NB4 (cell line): Measurements from ENCODE around the gene CAMTA1.

Source experiments
- POLR2A ChIP-seq: IDR thresholded peaks from 2 replicates; pipeline ENCODE4 v1.6.1; 2011; ENCODE audit warnings: mild to moderate bottlenecking; ENCODE audit not compliant: insufficient read length; ENCODE audit errors: extremely low read depth
- TF ChIP-seq, protein P1 (sequence below): IDR thresholded peaks from one replicate; pipeline ENCODE4 v1.5.1; 2012; ENCODE audit warnings: low read depth, low read length
- TF ChIP-seq, protein P2 (sequence below): IDR thresholded peaks from 2 replicates; pipeline ENCODE4 v1.6.1; 2011; ENCODE audit warnings: low read depth, low read length

- TF ChIP-seq, protein P1, sequence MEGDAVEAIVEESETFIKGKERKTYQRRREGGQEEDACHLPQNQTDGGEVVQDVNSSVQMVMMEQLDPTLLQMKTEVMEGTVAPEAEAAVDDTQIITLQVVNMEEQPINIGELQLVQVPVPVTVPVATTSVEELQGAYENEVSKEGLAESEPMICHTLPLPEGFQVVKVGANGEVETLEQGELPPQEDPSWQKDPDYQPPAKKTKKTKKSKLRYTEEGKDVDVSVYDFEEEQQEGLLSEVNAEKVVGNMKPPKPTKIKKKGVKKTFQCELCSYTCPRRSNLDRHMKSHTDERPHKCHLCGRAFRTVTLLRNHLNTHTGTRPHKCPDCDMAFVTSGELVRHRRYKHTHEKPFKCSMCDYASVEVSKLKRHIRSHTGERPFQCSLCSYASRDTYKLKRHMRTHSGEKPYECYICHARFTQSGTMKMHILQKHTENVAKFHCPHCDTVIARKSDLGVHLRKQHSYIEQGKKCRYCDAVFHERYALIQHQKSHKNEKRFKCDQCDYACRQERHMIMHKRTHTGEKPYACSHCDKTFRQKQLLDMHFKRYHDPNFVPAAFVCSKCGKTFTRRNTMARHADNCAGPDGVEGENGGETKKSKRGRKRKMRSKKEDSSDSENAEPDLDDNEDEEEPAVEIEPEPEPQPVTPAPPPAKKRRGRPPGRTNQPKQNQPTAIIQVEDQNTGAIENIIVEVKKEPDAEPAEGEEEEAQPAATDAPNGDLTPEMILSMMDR, result no peak
- TF ChIP-seq, protein P2, sequence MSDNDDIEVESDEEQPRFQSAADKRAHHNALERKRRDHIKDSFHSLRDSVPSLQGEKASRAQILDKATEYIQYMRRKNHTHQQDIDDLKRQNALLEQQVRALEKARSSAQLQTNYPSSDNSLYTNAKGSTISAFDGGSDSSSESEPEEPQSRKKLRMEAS, result no peak
- TF ChIP-seq POLR2A, result no peak
Observed at GRCh38 chr1:7515904-7516303, 730.6 kb downstream of the CAMTA1 start.
